H9 (cell line): Measurements from ENCODE around the gene NPAS2. TPM values are rescaled to one million over a fixed set of nuclear protein-coding genes. Genes with fewer than 3 reads are reported as not detected.

Source experiments
- DNase-seq: peaks from one replicate; pipeline ENCODE4 v3.0.0-alpha.2; 2017
- H2AFZ ChIP-seq: one replicate; pipeline ENCODE4 v1.6.1; 2013; ENCODE audit warnings: mild to moderate bottlenecking, low read length, control low read depth, moderate library complexity
- H2AK5ac ChIP-seq: 2 replicates; pipeline ENCODE4 v1.6.1; 2013; ENCODE audit warnings: low read length, control low read depth, mixed read lengths; ENCODE audit not compliant: insufficient read length
- H2BK120ac ChIP-seq: one replicate; pipeline ENCODE4 v1.6.1; 2013; ENCODE audit warnings: low read depth, mild to moderate bottlenecking, low read length, control low read depth, inconsistent platforms; ENCODE audit not compliant: poor library complexity, severe bottlenecking
- H2BK12ac ChIP-seq: 2 replicates; pipeline ENCODE4 v1.6.1; 2013; ENCODE audit warnings: low read length, control low read depth, mixed read lengths, low read depth; ENCODE audit not compliant: insufficient read length
- H2BK15ac ChIP-seq: 2 replicates; pipeline ENCODE4 v1.6.1; 2013; ENCODE audit warnings: low read depth, low read length, control low read depth
- H2BK20ac ChIP-seq: one replicate; pipeline ENCODE4 v1.6.1; 2013; ENCODE audit warnings: low read depth, mild to moderate bottlenecking, low read length, control low read depth, inconsistent platforms; ENCODE audit not compliant: poor library complexity, severe bottlenecking
- H2BK5ac ChIP-seq: 2 replicates; pipeline ENCODE4 v1.6.1; 2013; ENCODE audit warnings: low read length, control low read depth, mixed read lengths; ENCODE audit not compliant: insufficient read length
- H3K14ac ChIP-seq: 2 replicates; pipeline ENCODE4 v1.6.1; 2013; ENCODE audit warnings: low read length, control low read depth; ENCODE audit not compliant: insufficient read depth
- H3K18ac ChIP-seq: 2 replicates; pipeline ENCODE4 v1.6.1; 2013; ENCODE audit warnings: low read depth, mild to moderate bottlenecking, mixed read lengths, low read length, control low read depth; ENCODE audit not compliant: insufficient read length
- H3K23ac ChIP-seq: 2 replicates; pipeline ENCODE4 v1.6.1; 2013; ENCODE audit warnings: low read length, control low read depth, mixed read lengths, low read depth; ENCODE audit not compliant: insufficient read length
- H3K23me2 ChIP-seq: 2 replicates; pipeline ENCODE4 v1.6.1; 2013; ENCODE audit warnings: low read depth, mild to moderate bottlenecking, mixed read lengths, low read length, control low read depth; ENCODE audit not compliant: insufficient read length, poor library complexity, severe bottlenecking
- H3K27ac ChIP-seq: 2 replicates; pipeline ENCODE4 v1.5.1; 2013; ENCODE audit warnings: low read length, control low read depth, mixed read lengths, low read depth; ENCODE audit not compliant: insufficient read length
- H3K27me3 ChIP-seq: 2 replicates; pipeline ENCODE4 v1.6.1; 2013; ENCODE audit warnings: low read length, control low read depth, inconsistent platforms; ENCODE audit not compliant: insufficient read depth
- H3K4ac ChIP-seq: 2 replicates; pipeline ENCODE4 v1.6.1; 2013; ENCODE audit warnings: low read depth, mild to moderate bottlenecking, control low read depth, inconsistent platforms, low read length, moderate library complexity
- H3K4me1 ChIP-seq: 2 replicates; pipeline ENCODE4 v1.6.1; 2013; ENCODE audit warnings: low read length, control low read depth, inconsistent platforms; ENCODE audit not compliant: insufficient read depth
- H3K4me2 ChIP-seq: 2 replicates; pipeline ENCODE4 v1.6.1; 2013; ENCODE audit warnings: low read length, control low read depth, mixed read lengths; ENCODE audit not compliant: insufficient read length, insufficient read depth
- H3K56ac ChIP-seq: 2 replicates; pipeline ENCODE4 v1.6.1; 2013; ENCODE audit warnings: low read depth, mild to moderate bottlenecking, mixed read lengths, low read length, control low read depth; ENCODE audit not compliant: insufficient read length
- H3K79me1 ChIP-seq: 2 replicates; pipeline ENCODE4 v1.6.1; 2013; ENCODE audit warnings: low read depth, mild to moderate bottlenecking, moderate library complexity, low read length, control low read depth, inconsistent platforms; ENCODE audit not compliant: insufficient read depth, poor library complexity, severe bottlenecking
- H3K79me2 ChIP-seq: 2 replicates; pipeline ENCODE4 v1.6.1; 2013; ENCODE audit warnings: low read length, control low read depth, inconsistent platforms; ENCODE audit not compliant: insufficient read depth
- H3K9ac ChIP-seq: 2 replicates; pipeline ENCODE4 v1.6.1; 2013; ENCODE audit warnings: low read length, control low read depth, mixed read lengths; ENCODE audit not compliant: insufficient read length; ENCODE audit errors: extremely low read depth
- H3K9me3 ChIP-seq: one replicate; pipeline ENCODE4 v1.6.1; 2013; ENCODE audit warnings: low read depth, low read length, inconsistent platforms; ENCODE audit not compliant: control insufficient read depth
- H3T11ph ChIP-seq: one replicate; pipeline ENCODE4 v1.6.1; 2013; ENCODE audit warnings: mild to moderate bottlenecking, low read length, control low read depth, inconsistent platforms
- H4K20me1 ChIP-seq: one replicate; pipeline ENCODE4 v1.6.1; 2013; ENCODE audit not compliant: control insufficient read depth, insufficient read length, insufficient read depth
- H4K5ac ChIP-seq: 2 replicates; pipeline ENCODE4 v1.6.1; 2013; ENCODE audit warnings: low read depth, mild to moderate bottlenecking, mixed read lengths, low read length, control low read depth; ENCODE audit not compliant: insufficient read length
- H4K8ac ChIP-seq: replicated peaks from 2 replicates; pipeline ENCODE4 v1.6.1; 2013; ENCODE audit warnings: low read length, control low read depth, mixed read lengths, low read depth; ENCODE audit not compliant: insufficient read length
- H4K91ac ChIP-seq: 2 replicates; pipeline ENCODE4 v1.6.1; 2013; ENCODE audit warnings: low read depth, mild to moderate bottlenecking, moderate library complexity, mixed read lengths, low read length, control low read depth; ENCODE audit not compliant: insufficient read length
- H3K27ac Mint-ChIP-seq, 3 experiments: 2 replicates in 2 of 3; 3 replicates in 1 of 3; pipeline ENCODE4 v1.8.0; 2020 to 2021; ENCODE audit warnings: mixed read lengths in 3 of 3, mild to moderate bottlenecking in 1 of 3, moderate library complexity in 1 of 3
- H3K27me3 Mint-ChIP-seq: 2 replicates; pipeline ENCODE4 v1.8.0; 2021; ENCODE audit warnings: low read depth, mild to moderate bottlenecking, moderate library complexity, mixed read lengths
- H3K36me3 Mint-ChIP-seq, 3 experiments: 2 replicates in 2 of 3; 3 replicates in 1 of 3; pipeline ENCODE4 v1.8.0; 2020 to 2021; ENCODE audit warnings: low read depth in 3 of 3, mixed read lengths in 3 of 3; ENCODE audit not compliant: insufficient read depth in 1 of 3
- H3K4me1 Mint-ChIP-seq, 2 experiments: 2 replicates each; pipeline ENCODE4 v1.8.0; 2020; ENCODE audit warnings: mixed read lengths in 2 of 2
- H3K4me3 Mint-ChIP-seq, 2 experiments: 2 replicates in 1 of 2; 3 replicates in 1 of 2; pipeline ENCODE4 v1.8.0; 2020 to 2021; ENCODE audit warnings: mild to moderate bottlenecking in 2 of 2, mixed read lengths in 2 of 2, moderate library complexity in 1 of 2
- H3K9me3 Mint-ChIP-seq, 2 experiments: 2 replicates in 1 of 2; 3 replicates in 1 of 2; pipeline ENCODE4 v1.8.0; 2020; ENCODE audit warnings: mild to moderate bottlenecking in 2 of 2, mixed read lengths in 2 of 2, moderate library complexity in 1 of 2
- WGBS: extraction: QIAGEN DNeasy Blood & Tissue Kit; methylation state at CpG from one replicate; pipeline ENCODE4 v1.1.7; 2013; ENCODE audit warnings: missing lambda C conversion rate, low lambda C conversion rate, mixed read lengths; ENCODE audit not compliant: insufficient read length; ENCODE audit errors: extremely low coverage; 5-methylcytosine and 5-hydroxymethylcytosine counted together
- total RNA-seq: library from RNA; stranded (reverse); gene quantifications from 2 replicates; pipeline ENCODE4 v1.2.1, GENCODE V29; 2021
- TF ChIP-seq, protein P1 (sequence below): fragments of 200-600 bp; sonication (generic); conservative IDR thresholded peaks from 3 replicates; pipeline ENCODE4 v1.8.0; 2021; ENCODE audit warnings: antibody characterized with exemption, mild to moderate bottlenecking

Gene NPAS2
- total RNA-seq, 1 experiment from 2014 or later, result 1.3 TPM

DNA sequence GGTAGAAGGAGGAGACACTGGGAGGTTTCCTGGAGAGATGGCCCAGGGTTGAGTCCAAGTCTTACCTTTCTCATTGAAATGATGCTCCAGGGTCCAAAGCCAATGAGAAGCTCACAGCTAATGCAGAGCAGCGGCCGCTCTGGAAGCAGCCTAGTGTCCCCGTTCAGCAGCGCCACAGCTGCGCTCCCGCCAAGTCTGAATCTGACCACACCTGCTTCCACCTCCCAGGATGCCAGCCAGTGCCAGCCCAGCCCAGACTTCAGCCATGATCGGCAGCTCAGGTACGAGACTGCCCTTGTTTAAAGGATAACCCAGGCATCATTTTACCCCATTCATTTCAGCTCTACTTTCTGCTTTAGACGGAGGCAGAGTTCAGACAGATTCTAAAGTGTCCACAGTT lies 170.2 kb downstream of the NPAS2 start:
- no peak overlapping the region for H3K27ac ChIP-seq
- Mint-ChIP-seq H3K27me3 (peaks cover 2% of the 10 kb centered on the region; the same call in 1 of the 2 replicates), H3K9me3 (no peaks in the 10 kb centered on the region), H3K4me1 (peaks cover 2 to 14% of the 10 kb centered on the region in 2 experiments; a peak in 3 of 4 replicates), H3K27ac (peak overlapping the region in 1 of 3 experiments; percentile 55; a peak in 2 of 7 replicates), H3K4me3 (no peak overlapping the region; a peak in 1 of 5 replicates), H3K36me3 (no peaks in the 10 kb centered on the region; a peak in 1 of 7 replicates)
- H4K20me1 ChIP-seq, result no peaks in the 10 kb centered on the region
- no peak overlapping the region for H2AK5ac ChIP-seq
- H2BK120ac ChIP-seq, result no peak overlapping the region
- H3K14ac ChIP-seq, result no peak overlapping the region
- DNase-seq, result no peak
- H3K79me2 ChIP-seq, result no peaks in the 10 kb centered on the region
- no peak overlapping the region for H3T11ph ChIP-seq
- H2BK5ac ChIP-seq, result no peak overlapping the region
- H3K23ac ChIP-seq, result no peak overlapping the region
- no peak overlapping the region for H2BK15ac ChIP-seq
- no peaks in the 10 kb centered on the region for H3K4me1 ChIP-seq
- H3K79me1 ChIP-seq, result no peaks in the 10 kb centered on the region
- no peak overlapping the region for H4K91ac ChIP-seq
- H3K56ac ChIP-seq, result no peak overlapping the region
- H3K9me3 ChIP-seq, result no peaks in the 10 kb centered on the region
- no peaks in the 10 kb centered on the region for H3K23me2 ChIP-seq
- no peak overlapping the region for H2BK12ac ChIP-seq
- H2BK20ac ChIP-seq, result no peak overlapping the region
- H4K8ac ChIP-seq, result no peak overlapping the region
- H3K18ac ChIP-seq, result no peak overlapping the region
- H3K9ac ChIP-seq, result no peak overlapping the region
- H4K5ac ChIP-seq, result no peak overlapping the region
- no peak overlapping the region for H3K4me2 ChIP-seq
- TF ChIP-seq, protein P1, sequence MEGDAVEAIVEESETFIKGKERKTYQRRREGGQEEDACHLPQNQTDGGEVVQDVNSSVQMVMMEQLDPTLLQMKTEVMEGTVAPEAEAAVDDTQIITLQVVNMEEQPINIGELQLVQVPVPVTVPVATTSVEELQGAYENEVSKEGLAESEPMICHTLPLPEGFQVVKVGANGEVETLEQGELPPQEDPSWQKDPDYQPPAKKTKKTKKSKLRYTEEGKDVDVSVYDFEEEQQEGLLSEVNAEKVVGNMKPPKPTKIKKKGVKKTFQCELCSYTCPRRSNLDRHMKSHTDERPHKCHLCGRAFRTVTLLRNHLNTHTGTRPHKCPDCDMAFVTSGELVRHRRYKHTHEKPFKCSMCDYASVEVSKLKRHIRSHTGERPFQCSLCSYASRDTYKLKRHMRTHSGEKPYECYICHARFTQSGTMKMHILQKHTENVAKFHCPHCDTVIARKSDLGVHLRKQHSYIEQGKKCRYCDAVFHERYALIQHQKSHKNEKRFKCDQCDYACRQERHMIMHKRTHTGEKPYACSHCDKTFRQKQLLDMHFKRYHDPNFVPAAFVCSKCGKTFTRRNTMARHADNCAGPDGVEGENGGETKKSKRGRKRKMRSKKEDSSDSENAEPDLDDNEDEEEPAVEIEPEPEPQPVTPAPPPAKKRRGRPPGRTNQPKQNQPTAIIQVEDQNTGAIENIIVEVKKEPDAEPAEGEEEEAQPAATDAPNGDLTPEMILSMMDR, result no peak
- no peak overlapping the region for H2AFZ ChIP-seq
- H3K27me3 ChIP-seq, result no peaks in the 10 kb centered on the region
- no peak overlapping the region for H3K4ac ChIP-seq
- no CpG with 5 or more reads among the region's 9 CpGs for WGBS
